SK-N-MC (cell line): Measurements from ENCODE around the gene MS4A15.
"Not testable (repeated sequence)": the region's sequence is repeated elsewhere in the genome, so short reads cannot be mapped to it uniquely, and the experiment has no call there.

Source experiments
- DNase-seq: peaks from one replicate; pipeline ENCODE4 v3.0.0-alpha.2; 2011; ENCODE audit warnings: low read depth, low spot score
- H3K27ac ChIP-seq: fragments of 200-600 bp; sonication (generic); 2 replicates; pipeline ENCODE4 v1.5.1; 2016; ENCODE audit warnings: mixed run types
- H3K36me3 ChIP-seq: fragments of 200-600 bp; sonication (generic); 2 replicates; pipeline ENCODE4 v1.6.1; 2017; ENCODE audit warnings: antibody characterized with exemption, low read length, mixed read lengths; ENCODE audit not compliant: insufficient read depth
- H3K4me3 ChIP-seq: fragments of 200-600 bp; sonication (generic); 2 replicates; pipeline ENCODE4 v1.5.1; 2016
- H3K9ac ChIP-seq: fragments of 200-600 bp; sonication (generic); 2 replicates; pipeline ENCODE4 v1.8.0; 2017; ENCODE audit warnings: mixed run types, mixed read lengths; ENCODE audit not compliant: insufficient read length
- H3K9me3 ChIP-seq: fragments of 200-600 bp; sonication (generic); 2 replicates; pipeline ENCODE4 v1.6.1; 2017; ENCODE audit warnings: low read depth, mild to moderate bottlenecking, antibody characterized with exemption, low read length, moderate library complexity, mixed read lengths
- EZH2 ChIP-seq: fragments of 200-600 bp; sonication (generic); IDR thresholded peaks from one replicate; pipeline ENCODE4 v1.6.1; 2017; ENCODE audit warnings: antibody characterized with exemption
- FOXP2 ChIP-seq: optimal IDR thresholded peaks from 2 replicates; pipeline ENCODE3; 2011; ENCODE audit warnings: mild to moderate bottlenecking, moderate library complexity; ENCODE audit not compliant: insufficient read depth; ENCODE audit errors: extremely low read length, control extremely low read depth
- POLR2AphosphoS5 ChIP-seq: IDR thresholded peaks from 2 replicates; pipeline ENCODE4 v1.6.1; 2012; ENCODE audit warnings: mild to moderate bottlenecking, low read depth, low read length, borderline replicate concordance

The MS4A15 gene

DNA sequence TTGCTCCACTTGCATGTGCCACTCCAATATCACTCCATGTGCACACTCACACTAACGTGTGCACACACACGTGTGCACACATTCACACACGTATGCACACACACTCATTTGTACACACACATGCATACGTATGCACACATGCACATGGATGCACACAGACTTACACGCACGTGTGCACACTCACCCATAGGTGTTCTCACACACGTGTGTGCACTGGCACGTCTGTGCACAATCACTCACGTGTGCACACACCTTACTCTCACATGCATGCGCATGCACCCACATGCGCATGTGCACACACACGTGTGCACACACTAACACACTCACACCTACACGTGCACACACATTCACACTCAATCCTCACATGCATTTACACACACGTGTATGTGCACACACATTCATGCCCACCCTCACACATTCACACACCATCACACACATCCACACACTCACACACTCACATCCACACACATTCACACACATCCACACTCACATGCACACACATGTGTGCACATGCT, 9.3 kb upstream of the MS4A15 start:
- DNase-seq: no peak
- H3K4me3 ChIP-seq: no peak overlapping the region
- no peak overlapping the region for H3K27ac ChIP-seq
- no peak overlapping the region for H3K9ac ChIP-seq
- no peaks in the 10 kb centered on the region for H3K9me3 ChIP-seq
- no peaks in the 10 kb centered on the region for H3K36me3 ChIP-seq
- TF ChIP-seq POLR2AphosphoS5 (no peak), FOXP2 (no peak), EZH2 (no peak)

GRCh38 chr11:60748225-60748624, 8.4 kb upstream of the MS4A15 start:
- Histone ChIP-seq H3K36me3 (no peaks in the 10 kb centered on the region), H3K9me3 (no peaks in the 10 kb centered on the region), H3K9ac (no peak overlapping the region), H3K4me3 (no peak overlapping the region), H3K27ac (no peak overlapping the region)
- no peak for DNase-seq
- no peak for TF ChIP-seq EZH2
- TF ChIP-seq POLR2AphosphoS5: no peak
- TF ChIP-seq FOXP2: no peak

DNA sequence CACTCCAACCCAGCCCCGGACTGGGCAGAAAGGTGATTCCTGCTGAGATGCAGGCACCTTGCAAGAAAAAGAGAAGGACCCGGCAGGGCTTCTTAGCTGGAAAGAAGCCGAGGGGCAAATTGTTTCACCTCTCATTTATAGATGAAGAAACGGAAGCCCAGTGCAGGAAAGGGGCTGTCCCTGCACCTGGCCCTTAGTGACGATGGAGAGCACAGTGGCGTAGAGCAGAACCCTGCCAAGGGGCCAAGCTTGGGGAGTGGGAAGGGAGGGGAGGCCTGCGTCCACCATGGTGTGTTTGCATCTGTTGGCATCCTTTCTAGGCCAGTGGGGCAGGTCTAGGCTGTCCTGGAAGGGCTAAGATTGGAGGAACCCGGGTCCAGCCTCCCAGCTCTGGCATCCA, 7.8 kb upstream of the MS4A15 start:
- Histone ChIP-seq H3K36me3 (no peaks in the 10 kb centered on the region), H3K27ac (no peak overlapping the region), H3K4me3 (no peak overlapping the region), H3K9me3 (no peaks in the 10 kb centered on the region), H3K9ac (no peak overlapping the region)
- DNase-seq: no peak
- TF ChIP-seq FOXP2 (no peak), EZH2 (no peak), POLR2AphosphoS5 (no peak)

- no peak for DNase-seq
- Histone ChIP-seq H3K36me3 (no peaks in the 10 kb centered on the region), H3K9me3 (no peaks in the 10 kb centered on the region), H3K9ac (no peak overlapping the region), H3K4me3 (no peak overlapping the region), H3K27ac (no peak overlapping the region)
- no peak for TF ChIP-seq EZH2
- TF ChIP-seq POLR2AphosphoS5: no peak
- no peak for TF ChIP-seq FOXP2
These were observed 5.8 kb upstream of the MS4A15 start for GRCh38 chr11:60750911-60751310.

- H3K36me3 ChIP-seq: no peaks in the 10 kb centered on the region
- no peak for DNase-seq
- no peak overlapping the region for H3K9ac ChIP-seq
- no peaks in the 10 kb centered on the region for H3K9me3 ChIP-seq
- no peak overlapping the region for H3K4me3 ChIP-seq
- no peak overlapping the region for H3K27ac ChIP-seq
- TF ChIP-seq FOXP2 (no peak), POLR2AphosphoS5 (no peak), EZH2 (no peak)
These were observed 3.4 kb upstream of the MS4A15 start for GRCh38 chr11:60753309-60753708.

GRCh38 chr11:60754887-60755286, 1.8 kb upstream of the MS4A15 start:
- no peaks in the 10 kb centered on the region for H3K36me3 ChIP-seq
- no peak for DNase-seq
- no peaks in the 10 kb centered on the region for H3K9me3 ChIP-seq
- H3K27ac ChIP-seq: no peak overlapping the region
- no peak for TF ChIP-seq POLR2AphosphoS5
- TF ChIP-seq EZH2: no peak
- TF ChIP-seq FOXP2: no peak
- H3K4me3 ChIP-seq: no peak overlapping the region
- H3K9ac ChIP-seq: no peak overlapping the region

DNA sequence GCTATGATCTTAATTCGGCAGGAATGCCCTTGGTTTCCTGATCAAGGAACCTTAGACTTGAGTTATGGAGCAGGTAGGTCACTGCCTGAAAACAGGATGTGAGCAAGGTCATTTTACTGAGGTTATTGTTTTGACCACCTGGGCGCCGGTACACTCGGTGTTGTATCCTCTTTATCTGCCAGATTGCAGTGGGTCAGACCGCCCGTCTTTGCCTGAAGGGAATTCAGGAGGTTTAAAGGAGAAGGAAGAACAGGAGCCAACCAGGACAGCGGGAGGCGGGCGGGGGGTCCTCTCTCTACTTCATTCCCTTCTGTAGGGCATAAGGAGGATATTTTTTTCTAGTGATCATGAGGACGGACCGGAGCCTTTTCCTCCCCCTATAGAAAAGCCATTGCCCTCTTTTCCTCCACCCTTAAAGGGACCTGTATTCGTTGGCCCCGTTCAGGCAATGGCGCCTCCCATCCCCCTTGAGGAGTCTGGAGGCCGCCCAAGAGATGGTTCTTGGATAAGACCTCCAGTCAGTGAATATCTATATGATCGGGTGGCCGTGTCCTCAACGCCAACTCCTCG, 649 bp downstream of the MS4A15 start:
- H3K27ac ChIP-seq: no peak overlapping the region
- DNase-seq: no peak

DNA sequence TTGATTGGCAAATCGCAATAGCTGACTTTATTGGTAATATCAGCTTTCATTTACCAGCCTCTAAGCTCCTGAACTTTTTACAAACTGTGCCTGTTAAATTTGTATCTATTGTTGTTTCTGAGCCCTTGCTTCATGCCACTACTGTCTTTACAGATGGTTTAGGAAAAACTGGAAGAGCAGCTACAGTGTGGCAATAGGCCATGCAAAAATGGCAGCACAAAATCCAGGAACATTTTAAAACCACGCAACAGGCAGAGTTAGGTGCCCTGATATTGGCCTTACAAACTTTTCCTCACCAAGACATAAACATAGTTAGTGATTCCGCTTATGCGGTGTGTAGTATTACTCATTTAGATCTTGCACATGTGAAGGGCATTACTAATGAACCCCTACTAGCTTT, 2.0 kb downstream of the MS4A15 start:
- not testable (repeated sequence) for H3K36me3 ChIP-seq, H3K9ac ChIP-seq, DNase-seq, H3K9me3 ChIP-seq, H3K4me3 ChIP-seq, H3K27ac ChIP-seq

More for the DNA sequence above, 649 bp downstream of the MS4A15 start:
- no peak overlapping the region for H3K4me3 ChIP-seq
- no peak for TF ChIP-seq EZH2
- TF ChIP-seq FOXP2: no peak
- no peak for TF ChIP-seq POLR2AphosphoS5
- H3K36me3 ChIP-seq: no peaks in the 10 kb centered on the region
- H3K9me3 ChIP-seq: no peaks in the 10 kb centered on the region
- H3K9ac ChIP-seq: no peak overlapping the region

DNA sequence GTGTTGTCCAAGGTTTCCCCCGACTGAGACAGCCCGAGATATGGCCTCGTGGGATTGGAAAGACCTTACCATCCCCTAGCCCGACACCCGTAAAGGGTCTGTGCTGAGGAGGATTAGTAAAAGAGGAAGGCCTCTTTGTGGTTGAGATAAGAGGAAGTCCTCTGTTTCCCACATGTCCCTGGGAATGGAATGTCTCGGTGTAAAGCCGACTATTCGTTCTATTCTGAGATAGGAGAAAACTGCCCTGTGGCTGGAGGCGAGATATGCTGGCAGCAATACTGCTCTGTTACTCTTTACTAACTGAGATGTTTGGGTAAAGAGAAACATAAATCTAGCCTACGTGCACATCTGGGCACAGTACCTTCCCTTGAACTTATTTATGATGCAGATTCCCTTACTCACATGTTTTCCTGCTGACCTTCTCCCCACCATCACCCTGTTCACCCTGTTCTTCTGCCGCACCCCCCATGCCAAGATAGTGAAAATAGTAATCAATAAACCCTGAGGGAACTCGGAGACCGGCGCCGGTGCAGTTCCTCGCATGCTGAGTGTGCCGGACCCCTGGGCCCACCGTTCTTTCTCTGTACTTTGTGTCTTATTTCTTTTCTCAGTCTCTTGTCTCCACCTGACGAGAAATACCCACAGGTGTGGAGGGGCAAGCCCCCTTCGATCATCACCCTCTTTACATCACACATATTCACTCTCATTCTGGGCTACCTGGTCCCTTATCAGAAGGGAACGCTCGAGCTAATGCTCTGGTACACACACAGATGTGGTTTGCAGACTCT, 3.0 kb downstream of the MS4A15 start:
- H3K9me3 ChIP-seq, H3K9ac ChIP-seq, H3K36me3 ChIP-seq, H3K4me3 ChIP-seq, H3K27ac ChIP-seq, DNase-seq: not testable (repeated sequence)
